HG03565 (cell line): ENCODE data around the gene TPI1.

Source experiments
- ATAC-seq: cut with Tn5 transposase; IDR thresholded peaks from one replicate; pipeline ENCODE4 v1.9.1; 2021; ENCODE audit warnings: mild to moderate bottlenecking, moderate library complexity; ENCODE audit not compliant: unreplicated experiment

TPI1 gene

DNA sequence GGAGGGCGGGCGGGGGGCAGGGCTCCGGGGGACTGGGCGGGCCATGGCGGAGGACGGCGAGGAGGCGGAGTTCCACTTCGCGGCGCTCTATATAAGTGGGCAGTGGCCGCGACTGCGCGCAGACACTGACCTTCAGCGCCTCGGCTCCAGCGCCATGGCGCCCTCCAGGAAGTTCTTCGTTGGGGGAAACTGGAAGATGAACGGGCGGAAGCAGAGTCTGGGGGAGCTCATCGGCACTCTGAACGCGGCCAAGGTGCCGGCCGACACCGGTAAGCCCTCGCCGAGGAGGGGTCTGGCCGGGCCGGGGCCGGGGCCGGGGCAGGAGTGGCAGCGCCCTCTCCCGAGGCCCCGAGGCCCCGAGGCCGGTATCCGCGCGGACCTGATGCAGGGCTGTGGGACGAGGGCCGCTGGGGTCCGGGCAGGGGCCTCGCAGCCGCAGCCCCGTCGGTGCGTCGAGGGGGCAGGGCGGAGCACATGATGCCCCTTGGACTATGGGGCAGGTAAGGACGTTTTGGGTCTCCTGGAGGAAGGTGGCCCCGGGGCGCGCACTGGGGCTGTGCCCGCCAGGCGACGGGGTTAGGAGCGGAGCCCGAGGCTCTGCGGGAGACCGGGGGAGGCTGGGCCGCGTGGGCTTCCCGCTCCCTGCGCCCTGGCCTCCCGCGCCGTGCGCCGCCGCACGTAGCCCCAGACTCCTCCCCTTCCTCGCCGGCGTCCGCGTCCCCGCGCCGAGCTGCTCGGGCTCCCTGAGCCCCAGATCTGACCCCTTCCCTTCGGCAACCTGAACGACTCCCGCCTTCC is at the start of gene TPI1:
TPI1 (plus strand) TSS at position 119 of the 798 bp plus-strand sequence; CDS start at position 155, 36 bp downstream.
- peak; percentile 33 for ATAC-seq

DNA sequence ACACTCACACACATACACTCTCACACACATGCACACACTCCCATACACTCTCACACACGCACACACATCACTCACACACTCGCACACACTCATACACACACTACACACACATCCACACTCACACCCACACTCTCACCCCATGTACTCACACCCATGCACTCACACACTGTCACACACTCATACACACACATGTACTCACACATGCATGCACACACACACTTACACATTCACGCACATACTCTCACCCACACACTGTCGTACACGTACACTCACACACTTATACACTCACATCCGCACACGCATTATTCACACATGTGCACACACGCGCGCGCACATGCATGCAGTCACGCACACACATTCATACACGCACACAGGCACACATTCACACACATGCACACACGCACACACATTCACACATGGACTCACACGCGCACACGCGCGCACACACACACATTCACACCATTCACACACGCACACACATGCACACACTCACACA is 49.6 kb upstream of the TPI1 start:
- ATAC-seq, result no peak

DNA sequence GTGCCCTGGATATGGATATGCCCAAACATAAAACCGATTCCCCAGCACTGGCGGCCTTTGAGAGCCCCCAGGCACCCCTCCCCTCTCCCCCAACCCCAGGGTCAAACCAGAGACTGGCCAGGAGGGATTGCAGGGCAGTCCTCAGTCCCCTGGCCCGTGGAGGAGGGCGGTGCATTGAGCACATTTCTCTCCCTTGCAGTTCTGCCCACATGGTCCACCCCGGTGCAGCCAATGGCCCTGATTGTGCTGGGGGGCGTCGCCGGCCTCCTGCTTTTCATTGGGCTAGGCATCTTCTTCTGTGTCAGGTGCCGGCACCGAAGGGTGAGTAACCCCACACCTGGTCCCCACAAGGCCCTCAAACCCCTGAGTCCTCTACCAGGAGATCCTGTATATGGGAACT is 49.1 kb upstream of the TPI1 start:
- ATAC-seq, result no peak

DNA sequence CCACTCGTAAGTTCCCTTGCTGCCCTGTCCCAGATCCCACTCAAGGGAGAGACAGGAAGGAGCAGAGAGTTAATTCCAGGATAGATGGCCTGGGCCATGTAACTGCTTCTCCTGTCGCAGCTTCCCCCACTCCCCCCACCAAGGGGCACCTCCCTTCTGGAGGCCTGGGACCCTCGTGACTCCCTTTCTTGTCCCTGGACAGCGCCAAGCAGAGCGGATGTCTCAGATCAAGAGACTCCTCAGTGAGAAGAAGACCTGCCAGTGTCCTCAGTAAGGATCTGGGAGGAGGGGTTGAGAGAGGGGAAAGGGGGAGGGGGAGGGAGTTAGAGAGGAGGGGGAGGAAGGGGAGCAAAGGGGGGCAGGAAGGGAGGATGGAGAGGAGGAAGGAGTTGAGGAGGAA is 48.7 kb upstream of the TPI1 start:
- no peak for ATAC-seq

DNA sequence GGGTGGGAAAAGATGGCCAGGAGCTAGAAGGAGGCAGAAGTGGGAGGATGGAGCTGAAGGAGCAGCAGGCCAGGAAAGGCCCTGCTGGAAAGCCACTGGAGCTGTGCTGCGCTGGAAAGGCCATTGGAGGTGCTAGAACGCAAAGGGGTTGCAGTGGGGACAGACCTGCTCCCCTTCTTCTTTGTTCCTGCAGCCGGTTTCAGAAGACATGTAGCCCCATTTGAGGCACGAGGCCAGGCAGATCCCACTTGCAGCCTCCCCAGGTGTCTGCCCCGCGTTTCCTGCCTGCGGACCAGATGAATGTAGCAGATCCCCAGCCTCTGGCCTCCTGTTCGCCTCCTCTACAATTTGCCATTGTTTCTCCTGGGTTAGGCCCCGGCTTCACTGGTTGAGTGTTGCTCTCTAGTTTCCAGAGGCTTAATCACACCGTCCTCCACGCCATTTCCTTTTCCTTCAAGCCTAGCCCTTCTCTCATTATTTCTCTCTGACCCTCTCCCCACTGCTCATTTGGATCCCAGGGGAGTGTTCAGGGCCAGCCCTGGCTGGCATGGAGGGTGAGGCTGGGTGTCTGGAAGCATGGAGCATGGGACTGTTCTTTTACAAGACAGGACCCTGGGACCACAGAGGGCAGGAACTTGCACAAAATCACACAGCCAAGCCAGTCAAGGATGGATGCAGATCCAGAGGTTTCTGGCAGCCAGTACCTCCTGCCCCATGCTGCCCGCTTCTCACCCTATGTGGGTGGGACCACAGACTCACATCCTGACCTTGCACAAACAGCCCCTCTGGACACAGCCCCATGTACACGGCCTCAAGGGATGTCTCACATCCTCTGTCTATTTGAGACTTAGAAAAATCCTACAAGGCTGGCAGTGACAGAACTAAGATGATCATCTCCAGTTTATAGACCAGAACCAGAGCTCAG is 48.0 kb upstream of the TPI1 start:
- ATAC-seq, result no peak

DNA sequence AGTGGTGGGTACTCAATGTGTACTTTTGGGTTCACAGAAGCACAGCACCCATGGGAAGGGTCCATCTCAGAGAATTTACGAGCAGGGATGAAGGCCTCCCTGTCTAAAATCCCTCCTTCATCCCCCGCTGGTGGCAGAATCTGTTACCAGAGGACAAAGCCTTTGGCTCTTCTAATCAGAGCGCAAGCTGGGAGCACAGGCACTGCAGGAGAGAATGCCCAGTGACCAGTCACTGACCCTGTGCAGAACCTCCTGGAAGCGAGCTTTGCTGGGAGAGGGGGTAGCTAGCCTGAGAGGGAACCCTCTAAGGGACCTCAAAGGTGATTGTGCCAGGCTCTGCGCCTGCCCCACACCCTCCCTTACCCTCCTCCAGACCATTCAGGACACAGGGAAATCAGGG is 47.2 kb upstream of the TPI1 start:
- no peak for ATAC-seq

DNA sequence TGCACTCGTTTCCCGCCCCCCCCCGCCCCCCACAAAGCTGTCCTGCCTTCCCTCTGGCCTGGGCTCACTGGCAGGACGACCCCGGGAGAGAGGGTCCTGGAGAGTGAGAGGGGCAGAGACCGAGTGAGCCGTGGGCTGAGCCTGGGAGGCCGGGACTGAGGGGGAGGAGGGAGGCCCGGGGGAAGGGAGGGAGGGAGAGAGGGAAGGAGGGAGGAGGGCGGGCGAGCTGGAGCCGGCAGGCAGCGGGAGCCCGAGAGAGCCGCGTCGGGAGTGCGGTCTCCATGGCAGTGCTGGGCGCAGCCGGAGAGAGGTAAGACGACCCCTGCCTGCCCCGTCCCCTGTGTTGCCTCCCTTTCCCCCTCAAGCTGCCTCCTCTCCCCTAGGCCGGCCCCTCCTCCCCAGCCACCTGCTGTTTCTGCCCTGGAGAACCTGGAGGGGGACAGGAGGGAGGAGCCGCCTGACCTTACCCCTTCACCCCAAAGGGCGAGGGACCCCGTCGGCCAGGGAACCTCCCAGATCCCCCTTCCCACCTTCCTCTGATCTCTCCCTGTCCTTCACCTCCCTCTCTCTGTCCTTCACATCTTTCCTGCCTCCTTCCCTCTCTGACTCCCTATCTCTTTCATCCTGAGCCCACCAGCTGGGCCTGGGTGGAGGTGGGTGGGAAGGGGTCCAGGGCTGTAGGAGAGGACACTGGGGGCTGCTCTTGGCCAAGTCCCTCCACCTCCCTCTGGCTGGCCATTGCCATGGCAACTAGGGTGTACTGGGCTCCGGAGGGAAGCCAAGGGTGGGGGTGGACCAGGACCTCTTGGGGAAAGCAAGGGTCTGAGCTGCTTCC is 45.5 kb upstream of the TPI1 start, which contains the start of gene GPR162:
GPR162 (plus strand) TSS at position 231 of the 835 bp plus-strand sequence. CDS start 2,078 bp downstream, outside the sequence.
- ATAC-seq, result no peak

DNA sequence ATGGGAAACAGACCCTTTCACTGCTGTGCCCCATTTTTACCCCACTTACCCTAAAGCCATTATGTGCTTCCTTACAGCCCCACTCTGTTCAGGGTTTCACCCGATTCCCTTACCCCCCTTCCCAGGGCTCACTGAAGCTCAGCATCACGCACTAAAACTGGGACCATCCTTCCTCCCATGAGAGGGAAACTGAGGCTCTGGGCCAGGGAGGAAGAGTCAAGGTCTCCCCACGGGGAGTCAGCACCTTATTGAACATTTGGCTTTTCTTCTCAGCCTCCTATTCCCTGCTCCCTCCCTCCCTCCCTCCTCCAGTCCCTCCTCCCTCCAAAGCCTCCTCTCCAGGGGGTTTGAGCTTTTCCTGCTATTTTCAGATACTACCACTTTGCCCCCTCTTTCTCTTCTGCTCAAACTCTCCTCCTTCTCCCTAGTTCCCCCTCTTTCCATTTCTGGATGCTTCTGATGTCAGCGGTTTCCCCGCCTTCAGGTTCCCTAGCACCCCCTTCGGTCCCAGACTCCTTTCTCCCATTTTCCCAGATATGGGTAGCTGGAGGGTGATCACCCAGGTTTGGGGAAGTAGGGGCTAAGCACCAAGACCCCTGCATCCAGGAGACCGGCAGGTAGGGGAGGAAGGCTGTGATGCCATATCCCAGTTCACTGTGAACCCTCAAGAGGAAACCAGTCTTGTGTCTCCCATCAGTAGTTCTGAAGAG is 44.8 kb upstream of the TPI1 start:
- no peak for ATAC-seq

DNA sequence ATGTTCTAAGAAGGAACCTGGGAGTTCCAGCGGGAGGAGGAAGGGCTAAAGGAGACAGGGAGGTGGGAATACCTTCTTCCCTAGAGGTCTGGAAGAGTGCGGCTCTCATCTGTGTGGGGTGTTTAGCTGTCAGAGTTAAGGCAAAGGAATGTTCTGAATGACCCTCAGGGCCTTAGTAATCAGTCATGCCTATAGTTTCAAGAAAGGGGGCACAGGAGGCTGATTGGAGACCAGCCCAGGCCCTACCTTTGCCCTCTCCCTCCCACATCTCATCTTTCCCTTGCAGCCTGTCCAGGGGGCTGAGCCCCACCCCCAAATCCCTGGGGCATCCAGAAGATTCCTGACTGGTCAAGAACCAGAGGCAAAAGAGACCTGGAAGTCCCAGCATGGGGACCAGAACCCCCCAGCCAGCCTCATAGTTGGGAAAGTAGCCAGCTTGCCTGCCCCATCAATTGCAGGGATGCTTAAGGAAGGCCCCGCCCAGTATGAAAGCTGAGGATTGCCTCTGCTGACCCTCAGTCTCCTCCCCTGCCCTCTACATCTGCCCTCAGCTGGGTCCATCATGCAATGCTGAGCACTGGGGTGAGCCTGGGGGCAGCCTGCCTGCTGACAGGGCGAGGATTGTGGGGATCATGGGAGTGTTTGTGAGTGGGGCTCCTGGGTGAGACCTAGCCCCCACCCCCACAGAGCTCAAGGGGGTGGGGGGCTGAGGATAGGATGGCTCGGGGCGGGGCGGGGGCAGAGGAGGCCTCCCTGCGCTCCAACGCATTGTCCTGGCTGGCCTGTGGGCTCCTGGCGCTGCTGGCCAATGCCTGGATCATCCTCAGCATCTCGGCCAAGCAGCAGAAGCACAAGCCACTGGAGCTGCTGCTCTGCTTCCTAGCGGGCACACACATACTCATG is 43.9 kb upstream of the TPI1 start:
- no peak for ATAC-seq

DNA sequence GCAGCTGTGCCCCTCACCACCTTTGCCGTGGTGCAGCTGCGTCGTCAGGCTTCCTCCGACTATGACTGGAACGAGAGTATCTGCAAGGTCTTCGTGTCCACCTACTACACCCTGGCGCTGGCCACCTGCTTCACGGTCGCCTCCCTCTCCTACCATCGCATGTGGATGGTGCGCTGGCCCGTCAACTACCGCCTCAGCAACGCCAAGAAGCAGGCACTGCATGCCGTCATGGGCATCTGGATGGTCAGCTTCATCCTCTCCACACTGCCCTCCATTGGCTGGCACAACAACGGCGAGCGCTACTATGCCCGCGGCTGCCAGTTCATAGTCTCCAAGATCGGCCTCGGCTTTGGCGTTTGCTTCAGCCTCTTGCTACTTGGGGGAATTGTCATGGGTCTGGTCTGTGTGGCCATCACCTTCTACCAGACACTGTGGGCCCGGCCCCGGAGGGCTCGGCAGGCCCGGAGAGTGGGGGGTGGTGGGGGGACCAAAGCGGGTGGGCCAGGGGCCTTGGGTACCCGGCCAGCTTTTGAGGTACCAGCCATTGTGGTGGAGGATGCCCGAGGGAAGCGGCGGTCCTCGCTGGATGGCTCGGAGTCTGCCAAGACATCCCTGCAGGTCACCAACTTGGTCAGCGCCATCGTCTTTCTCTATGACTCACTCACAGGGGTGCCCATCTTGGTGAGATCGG is 43.1 kb upstream of the TPI1 start:
- ATAC-seq, result no peak

DNA sequence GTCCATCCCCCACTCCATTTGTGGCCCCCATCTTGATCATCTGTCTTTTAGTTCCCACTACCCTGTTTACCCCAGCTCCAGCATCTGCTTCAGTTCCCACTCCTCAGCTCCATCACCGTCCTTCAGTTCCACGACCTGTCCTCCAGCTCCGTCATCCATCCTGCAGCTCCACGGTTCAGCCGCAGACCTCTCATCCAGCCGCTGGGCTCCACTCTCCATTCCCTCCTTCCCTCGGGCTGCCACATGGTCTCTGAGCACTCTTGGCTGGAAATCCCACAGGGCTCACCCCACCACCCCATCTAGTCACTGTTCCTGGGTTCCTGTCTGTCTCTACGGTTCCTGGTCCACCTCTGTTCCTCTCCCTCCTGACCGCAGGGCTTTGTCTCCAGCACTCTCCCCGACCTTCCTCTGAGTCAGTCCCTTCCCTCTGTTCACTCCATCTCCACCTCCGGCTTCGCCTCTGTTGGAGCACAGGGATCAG is 42.4 kb upstream of the TPI1 start:
- no peak for ATAC-seq

DNA sequence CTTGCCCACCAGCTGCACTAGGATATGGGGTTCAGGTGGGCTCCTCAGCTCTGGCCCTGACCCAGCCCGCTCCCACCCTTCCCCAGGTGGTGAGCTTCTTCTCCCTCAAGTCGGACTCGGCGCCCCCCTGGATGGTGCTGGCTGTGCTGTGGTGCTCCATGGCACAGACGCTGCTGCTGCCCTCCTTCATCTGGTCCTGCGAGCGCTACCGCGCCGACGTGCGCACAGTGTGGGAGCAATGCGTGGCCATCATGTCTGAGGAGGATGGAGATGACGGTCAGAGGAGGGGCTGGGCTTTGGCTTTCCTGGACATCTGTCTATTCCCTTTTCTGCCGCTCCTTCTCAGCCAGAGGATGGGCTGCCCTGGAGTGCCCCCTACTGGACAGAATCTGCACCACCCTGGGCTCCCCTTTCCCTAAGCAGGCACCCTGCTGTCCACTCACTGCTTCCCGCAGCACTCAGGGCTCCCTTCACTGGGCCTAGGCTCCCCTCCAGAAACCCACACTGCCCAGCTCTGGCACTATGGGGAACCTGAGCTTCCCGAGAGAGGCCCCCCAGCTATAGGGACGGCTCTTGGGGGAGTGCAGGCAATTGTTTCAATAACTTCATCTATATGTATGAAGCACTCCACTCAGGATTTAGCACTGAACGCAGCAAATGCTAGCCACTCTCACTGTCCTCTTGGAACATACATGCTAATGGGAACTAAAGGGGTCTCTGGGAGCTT is 41.8 kb upstream of the TPI1 start:
- ATAC-seq, result no peak

DNA sequence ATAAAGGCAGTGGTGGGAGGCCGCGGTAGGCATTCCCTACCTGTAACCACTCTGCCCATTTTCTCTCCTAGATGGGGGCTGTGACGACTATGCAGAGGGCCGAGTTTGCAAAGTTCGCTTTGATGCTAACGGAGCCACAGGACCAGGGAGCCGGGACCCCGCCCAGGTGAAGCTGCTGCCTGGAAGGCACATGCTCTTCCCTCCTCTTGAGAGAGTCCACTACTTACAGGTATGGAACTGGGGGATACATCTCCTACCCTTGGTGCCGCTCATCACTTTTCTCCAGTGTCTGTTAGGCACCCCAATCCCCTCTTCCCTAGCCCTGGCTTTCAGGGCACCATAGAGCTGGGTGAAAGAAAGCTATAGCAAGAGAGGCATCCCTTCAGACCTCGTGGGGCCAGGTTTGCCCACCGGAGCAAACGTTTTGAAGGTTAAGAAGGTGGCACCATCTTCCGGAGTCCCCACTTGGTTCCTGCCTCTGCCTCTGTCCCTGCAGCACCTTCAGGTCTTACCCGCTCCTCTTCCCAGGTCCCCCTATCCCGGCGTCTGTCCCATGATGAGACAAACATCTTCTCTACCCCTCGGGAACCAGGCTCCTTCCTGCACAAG is 41.1 kb upstream of the TPI1 start:
- no peak for ATAC-seq

DNA sequence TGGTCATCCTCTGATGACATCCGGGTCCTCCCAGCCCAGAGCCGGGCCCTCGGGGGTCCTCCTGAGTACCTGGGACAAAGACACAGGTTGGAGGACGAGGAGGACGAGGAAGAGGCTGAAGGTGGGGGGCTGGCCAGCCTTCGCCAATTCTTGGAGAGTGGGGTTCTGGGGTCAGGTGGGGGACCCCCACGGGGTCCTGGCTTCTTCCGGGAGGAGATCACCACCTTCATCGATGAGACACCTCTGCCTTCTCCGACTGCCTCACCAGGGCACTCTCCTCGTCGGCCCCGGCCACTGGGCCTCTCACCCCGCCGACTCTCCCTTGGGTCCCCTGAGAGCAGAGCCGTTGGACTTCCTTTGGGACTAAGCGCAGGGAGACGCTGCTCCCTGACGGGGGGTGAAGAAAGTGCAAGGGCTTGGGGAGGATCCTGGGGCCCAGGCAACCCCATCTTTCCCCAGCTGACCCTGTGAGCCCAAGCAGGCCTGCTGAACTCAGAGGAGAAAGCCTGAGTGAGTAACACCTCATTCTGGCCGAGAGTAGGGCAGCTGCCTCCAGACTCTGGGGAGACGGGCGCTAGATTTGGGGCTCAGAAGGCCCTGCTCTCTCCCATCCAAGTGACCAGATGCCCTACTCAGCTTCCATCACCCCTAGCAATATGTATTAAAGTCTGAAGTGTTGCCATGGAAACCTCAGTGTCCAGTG is 40.4 kb upstream of the TPI1 start:
- ATAC-seq, result no peak

DNA sequence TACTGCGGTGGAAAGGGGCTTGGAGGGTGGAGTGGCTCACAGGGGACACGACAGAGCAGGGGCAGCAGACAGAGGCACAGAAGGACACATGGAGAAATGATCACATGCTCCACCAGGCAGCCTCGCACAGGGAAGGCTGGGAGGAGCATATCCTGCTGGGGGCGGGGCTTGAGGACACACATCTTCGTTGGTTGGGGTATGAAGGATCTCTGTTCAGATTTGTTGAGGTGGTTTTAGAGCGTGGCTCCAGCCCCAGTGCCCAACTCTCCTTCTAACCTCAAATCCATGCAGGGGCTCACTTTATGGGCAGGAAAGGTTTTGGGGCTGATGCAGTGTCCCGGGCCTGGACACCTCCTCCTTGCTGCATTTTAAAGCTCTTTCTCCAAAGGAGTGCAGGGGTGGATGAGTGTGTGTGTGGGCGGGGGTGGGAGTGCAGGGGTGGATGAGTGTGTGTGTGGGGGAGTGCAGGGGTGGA is 39.9 kb upstream of the TPI1 start:
- ATAC-seq, result no peak

DNA sequence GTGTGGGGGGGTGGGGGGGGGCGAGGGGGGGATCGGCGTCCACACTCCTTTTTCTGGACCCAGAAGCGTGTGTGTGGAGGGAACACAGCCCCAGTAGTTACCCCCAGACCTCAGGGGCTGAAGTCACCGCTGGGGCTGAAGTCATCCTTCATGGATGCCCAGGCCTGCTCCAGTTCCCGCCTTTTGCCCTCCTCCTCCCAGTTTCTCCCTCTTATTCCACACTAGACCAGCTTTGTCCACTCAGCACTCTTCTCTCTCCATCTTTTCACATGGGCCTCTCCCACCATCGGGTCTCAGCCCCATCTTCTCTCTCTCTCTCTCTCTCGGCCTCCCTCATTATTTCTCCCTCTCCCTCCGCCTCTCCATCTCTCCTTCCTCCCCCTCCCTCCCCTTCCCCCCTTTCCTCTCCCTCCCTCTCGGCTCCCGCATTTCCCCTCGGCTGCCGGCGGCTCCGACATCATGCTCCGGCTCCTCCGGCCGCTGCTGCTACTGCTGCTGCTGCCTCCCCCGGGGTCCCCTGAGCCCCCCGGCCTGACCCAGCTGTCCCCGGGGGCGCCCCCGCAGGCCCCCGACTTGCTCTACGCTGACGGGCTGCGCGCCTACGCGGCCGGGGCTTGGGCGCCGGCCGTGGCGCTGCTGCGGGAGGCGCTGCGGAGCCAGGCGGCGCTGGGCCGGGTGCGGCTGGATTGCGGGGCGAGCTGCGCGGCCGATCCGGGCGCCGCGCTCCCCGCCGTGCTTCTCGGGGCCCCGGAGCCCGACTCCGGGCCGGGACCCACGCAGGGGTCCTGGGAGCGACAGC is 39.1 kb upstream of the TPI1 start, which contains the start of gene P3H3:
P3H3 (plus strand) TSS at position 426 of the 799 bp plus-strand sequence; CDS start at position 460, 34 bp downstream.
- no peak for ATAC-seq
